Activated T-cell treated with anti-CD3 and anti-CD28 coated beads for 4 hours (primary cell): Measurements from ENCODE around the gene TMEM43.

ENCODE experiments used
- DNase-seq: peaks from one replicate; pipeline ENCODE4 v3.0.0-alpha.2; 2020

The TMEM43 gene

DNA sequence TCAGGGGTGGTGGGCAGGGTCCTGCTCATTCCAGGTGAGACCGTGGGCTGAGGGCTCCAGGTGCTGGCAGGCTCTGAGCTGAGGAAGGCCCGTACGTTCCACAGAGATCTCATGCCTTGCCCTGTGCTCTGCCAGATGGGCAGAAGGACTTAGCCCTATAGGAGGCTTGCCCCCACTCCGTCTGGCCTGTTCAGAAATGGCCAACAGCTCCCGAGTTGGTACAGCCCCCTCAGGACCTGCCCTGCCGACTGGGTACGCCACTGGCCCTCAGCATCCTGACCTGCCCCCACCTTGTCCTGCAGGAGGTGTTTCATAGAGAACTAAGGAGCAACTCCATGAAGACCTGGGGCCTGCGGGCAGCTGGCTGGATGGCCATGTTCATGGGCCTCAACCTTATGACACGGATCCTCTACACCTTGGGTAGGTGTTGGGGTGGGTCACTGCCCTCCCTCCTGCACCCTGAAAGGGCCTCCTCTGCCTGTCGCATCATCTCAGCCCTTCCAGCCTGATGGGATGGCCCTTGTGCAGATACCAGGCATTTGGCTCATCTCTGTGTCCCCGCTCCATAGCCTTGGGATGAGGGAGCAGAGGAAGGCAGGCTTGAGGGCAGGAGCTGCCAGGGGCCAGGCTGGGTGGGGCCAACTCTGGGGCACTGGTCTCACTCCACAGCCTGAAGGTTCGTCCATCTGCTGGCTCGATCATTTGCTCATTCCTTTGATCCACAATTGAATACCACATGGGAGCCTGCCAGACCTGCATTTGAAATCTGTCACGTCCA lies 14.2 kb downstream of the TMEM43 start:
- no peak for DNase-seq

DNA sequence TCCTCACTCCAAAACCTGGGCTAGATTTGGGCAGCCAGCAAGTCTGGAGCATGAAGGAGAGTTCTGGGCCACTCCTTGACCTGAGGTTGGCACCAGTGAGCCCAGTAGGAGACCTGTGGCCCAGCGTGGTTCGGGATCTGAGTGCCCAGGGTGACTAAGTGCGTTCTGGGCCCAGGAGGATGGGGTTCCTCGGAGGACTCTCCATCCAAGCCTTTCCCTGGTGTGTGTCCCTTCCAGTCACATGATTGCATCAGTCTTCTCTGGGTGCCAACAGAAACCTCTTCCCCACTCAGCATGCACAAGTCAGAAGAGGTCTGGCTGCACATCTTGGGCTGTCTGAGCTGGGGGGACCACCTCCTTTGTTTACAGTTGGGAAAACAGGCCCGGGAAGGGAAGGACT lies 14.9 kb downstream of the TMEM43 start:
- no peak for DNase-seq

DNA sequence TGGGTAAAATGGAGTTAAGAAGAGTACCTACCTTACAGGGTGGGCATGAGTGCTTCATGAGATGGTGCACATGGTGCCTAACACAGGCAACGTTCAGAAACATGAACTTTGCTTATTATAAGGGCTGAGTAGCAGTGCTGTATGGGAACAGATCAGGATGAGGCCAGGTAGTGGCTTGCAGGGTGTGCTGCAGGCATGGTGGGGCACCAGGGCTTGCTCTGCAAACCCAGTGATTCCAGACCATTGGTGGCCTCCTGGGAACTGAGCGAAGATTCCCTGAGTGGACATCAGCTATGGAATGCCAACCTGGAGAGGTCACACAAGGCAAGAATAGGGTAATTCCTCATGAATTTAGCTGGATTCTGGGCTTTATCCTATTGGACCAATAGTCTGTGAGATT lies 15.8 kb downstream of the TMEM43 start:
- no peak for DNase-seq

GRCh38 chr3:14141144-14141543 lies 16.3 kb downstream of the TMEM43 start:
- DNase-seq: no peak

GRCh38 chr3:14141602-14142341 lies 16.9 kb downstream of the TMEM43 start:
- DNase-seq: no peak

- DNase-seq: peak; percentile 24
These were observed 17.9 kb downstream of the TMEM43 start for GRCh38 chr3:14142567-14143270.

DNA sequence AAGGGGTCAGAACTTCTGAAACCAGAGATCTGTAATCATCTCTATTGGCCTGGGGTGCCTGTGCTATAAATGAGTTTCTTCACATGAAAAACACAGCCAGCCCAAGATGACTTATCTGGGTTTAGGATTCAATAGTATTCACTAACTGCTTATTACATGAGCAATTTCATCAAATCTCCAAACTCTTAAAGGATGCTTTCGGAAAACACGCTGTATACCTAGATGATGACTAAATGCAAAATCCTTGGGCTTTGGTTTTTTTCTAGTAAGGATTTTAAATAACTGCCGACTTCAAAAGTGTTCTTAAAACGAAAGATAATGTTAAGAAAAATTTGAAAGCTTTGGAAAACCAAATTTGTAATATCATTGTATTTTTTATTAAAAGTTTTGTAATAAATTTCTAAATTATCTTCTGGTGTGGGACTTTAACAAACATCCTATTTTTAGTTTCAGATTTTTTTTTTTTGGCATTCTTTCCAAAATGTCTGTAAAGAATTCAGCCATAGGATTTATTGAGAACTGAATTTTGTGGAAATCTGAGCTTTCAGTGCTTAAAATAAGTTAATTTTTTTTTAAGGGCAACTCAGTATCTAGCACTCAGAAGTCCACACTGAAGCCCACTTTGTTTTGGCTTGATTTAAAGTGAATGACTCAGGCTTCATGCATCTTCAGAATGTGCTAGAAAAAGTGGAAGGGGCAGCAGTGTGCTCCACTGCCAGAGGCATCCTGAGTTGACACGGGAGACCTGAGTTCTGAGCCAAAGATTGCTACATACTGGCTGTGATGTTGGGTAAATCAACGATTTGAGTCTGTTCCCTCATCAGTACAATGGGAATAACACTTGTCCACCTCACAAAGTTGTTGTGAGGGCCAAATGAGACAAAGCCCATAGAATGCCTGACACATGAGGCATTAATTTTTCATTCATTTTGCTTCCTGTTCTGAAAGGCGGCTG lies 18.7 kb downstream of the TMEM43 start:
- DNase-seq: no peak

DNA sequence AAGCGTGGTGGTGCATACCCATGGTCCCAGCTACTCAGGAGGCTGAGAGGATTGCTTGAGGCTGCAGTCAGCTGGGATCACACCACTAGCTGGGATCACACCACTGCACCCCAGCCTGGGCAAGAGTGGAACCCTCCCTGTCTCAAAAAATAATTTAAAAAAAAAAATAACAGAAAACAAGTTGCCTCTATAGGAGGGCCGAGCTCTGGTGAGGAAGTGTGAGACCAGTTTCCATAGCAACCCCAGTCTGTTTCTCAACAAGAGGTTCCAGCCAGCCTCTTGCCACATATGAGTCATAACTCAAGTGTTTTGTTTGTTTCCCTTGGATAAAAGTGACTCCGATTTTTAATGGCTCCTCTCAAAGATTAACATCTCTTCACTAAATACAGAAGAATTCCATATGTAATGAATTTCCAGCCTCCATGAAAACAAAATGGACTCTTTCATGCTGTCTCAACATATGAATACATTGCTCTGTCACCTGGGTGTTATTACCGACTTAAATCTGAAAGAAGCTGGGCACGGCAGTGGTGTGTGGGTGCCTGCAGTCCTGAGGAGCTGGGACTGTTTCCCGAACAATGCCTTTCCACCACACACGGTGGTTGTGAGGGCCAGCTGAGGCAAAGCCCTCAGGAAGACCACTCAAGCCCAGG lies 19.7 kb downstream of the TMEM43 start:
- peak; percentile 47 for DNase-seq

DNA sequence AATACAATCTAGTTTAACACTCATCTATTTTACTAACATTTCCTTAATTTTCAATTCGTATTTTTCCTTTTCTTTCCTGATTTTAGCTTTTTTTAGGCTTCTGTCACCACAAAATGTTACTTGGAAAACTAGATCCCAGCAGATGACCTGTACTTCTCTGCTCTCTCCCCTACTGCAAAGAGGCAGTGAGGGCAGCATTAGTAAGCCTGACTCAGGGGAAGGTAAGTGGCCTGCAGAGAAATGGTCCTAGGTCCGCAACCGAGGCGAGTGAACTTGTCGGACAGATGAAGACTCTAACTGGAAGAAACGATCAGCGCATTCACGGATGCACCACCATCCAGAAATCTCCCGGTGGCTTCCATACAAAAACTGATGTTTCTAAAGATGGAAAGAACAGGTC lies 20.4 kb downstream of the TMEM43 start:
- DNase-seq: no peak

DNA sequence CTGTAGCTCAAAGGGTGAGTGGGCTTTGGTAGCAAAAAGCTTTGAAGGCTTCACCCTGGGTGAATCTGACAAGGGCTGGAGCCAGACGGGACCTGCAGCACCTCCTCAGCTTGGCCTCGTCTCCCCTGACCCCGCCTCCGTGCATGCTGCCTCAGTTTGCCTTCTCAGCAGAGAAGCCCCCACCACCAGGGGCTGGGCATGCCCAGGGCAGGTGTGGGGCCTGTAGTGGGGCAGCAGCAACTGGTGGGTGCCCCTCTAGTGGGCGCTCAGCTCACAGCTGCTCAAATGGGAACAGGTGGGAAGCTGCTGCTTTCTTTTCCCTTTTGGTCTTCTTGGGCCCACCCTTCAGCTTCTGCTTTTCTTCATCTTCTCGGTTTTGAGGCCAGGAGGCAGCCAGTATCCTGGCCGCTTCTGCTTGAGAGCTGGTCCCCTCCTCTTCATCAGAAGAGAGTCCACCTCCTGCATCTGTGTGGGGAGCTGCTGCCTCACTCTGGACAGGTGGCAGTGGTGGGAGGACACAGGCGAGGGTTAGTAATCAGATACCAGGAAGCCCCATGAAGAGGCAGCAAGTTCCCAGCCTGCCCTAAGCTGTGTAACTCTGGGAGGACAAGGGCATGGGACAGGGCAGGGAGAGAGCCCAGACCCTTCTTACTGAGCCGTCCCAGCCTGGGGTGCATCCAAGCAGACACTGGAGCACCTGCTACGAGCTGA lies 21.0 kb downstream of the TMEM43 start:
- DNase-seq: no peak

DNA sequence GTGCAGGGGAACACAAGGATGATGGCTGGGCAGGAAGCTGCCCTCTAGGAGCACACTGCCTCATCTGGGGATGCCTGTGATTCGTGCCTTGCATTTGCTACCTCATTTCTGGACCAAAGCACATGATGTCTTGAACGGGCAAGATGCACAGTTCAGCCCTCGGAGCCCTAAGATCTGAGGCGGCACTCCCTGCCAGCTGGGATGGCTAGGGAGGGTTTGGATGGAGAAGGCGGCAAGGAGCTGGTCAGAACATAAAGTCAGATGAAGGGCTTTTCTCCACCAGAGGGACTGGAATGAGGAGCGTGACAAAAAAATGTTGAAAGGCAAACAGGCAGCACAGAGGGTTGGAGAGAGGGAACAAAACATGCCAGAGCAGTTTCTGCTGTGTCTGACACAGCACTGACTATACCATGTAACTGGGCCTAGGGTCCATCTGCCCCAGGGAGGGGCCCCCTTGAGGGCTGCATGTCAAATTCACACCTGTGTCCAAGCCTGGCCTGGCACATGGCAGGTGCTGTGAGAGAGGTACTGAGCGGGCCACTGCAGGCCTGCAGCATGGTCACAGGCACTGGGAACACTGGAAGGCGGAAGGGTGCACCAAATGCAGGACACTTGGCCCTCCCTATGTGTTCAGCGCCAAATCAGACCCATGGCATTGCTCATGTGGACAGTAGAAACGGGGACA lies 21.7 kb downstream of the TMEM43 start:
- no peak for DNase-seq

- DNase-seq: no peak
These were observed 22.2 kb downstream of the TMEM43 start for GRCh38 chr3:14147066-14147435.

DNA sequence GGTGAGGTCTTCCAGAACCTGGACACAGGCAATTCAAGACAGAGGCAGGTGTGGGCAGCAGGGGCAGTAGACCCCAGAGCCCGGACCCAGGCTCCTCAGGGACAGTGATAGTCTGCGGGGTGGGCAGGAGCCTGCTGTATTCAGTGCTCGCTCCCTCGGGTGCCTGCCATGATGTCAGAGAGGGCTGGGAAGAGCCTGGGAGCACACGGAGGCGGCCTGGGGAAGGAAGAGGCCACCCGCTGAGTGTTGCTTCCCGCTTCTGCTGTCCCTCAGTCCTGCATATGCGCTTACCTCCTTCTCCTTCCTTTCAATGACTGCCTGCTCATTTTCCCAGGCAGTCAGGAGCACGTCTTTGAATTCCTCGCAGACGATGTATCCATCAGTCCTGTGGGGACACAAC lies 22.8 kb downstream of the TMEM43 start:
- no peak for DNase-seq

- no peak for DNase-seq
These were observed 23.5 kb downstream of the TMEM43 start for GRCh38 chr3:14148041-14148985.

- DNase-seq: no peak
These were observed 25.2 kb downstream of the TMEM43 start for GRCh38 chr3:14150078-14150477.

DNA sequence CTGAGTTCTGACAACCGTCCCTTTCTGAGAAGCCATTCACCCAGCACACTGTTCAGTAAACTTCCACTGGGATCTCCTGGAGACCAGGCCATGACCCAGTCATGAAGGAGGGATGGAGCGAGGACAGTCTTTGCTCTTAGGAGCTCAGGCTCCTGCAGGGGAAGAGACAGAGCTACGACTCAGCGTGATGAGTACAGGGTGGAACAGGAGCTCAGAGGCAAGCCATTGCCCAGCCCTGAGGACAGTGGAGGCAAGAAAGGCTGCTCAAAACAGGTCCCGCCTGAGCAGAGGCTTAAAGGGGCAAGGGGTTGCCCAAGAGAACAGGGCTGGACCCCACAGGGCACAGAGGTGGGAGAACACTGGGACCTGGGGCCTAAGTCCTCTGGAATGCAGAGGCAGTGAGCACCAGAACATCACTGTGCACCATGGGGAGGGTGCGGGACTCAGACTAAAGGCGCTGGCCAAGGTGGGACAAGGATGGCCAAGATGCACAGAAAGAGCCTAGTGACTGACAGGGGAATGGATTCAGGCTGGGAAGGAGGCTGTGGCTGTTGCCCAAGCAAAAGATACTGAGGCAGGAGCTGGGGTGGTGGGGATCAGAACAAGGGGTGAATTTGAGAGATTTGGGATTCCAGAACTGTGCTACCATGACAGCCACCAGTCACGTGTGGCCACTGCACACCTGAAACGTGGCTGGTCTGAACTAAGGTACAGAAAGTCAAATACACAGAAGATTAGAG lies 25.8 kb downstream of the TMEM43 start:
- no peak for DNase-seq

GRCh38 chr3:14151471-14152083 lies 26.7 kb downstream of the TMEM43 start:
- no peak for DNase-seq

DNA sequence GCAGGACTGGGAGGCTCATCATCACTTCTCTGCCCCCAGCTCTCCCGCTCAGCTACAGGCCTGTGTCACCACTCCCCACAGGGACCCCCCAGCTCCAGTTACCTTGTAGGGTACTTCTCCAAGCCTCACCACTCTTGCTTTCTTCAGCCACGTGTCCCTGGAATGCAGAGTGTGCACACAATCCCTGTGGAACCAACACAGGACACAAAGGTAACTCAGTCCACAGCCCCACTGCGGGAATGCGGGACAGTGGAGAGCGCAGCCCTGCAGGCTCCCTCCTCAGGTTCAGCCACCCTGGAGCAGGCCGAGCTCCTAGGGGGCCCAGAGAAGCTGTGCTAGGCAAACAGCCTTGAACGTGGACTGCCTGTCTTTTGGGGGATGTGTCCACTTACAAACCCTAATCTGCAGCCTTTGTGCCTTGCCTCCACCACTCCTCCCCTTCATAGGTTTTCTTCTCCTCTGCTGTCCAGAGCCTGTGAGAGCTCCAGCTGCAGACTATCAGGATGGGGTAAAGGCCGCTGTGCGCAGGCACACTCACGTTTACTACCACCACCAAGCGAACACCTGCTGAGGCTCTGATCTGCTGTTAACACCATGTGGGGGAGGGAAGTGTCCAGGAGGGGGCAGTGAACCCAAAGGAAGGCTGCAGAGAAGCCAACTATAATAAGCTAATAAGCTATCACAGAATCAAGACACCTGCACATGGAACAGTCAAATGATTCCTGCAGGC lies 27.5 kb downstream of the TMEM43 start:
- DNase-seq: no peak
